Nucleus accumbens (tissue), 56 donors: Measurements from ENCODE around the gene CD28.

Experiments
- DNase-seq, 56 donors: peaks; one replicate each; lab custom pipeline; 2025; lab: John Stamatoyannopoulos, UW

Gene CD28

DNA sequence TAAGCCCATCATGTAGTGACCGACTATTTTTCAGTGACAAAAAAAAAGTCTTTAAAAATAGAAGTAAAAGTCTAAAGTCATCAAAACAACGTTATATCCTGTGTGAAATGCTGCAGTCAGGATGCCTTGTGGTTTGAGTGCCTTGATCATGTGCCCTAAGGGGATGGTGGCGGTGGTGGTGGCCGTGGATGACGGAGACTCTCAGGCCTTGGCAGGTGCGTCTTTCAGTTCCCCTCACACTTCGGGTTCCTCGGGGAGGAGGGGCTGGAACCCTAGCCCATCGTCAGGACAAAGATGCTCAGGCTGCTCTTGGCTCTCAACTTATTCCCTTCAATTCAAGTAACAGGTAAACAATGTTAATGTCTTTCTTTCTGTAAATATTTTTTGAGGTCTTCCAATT, at the start of gene CD28:
Gene CD28 (plus strand): TSS at position 237 of the 400 bp plus-strand sequence. CDS start 58 bp downstream, at position 295.
- DNase-seq: no peak

DNA sequence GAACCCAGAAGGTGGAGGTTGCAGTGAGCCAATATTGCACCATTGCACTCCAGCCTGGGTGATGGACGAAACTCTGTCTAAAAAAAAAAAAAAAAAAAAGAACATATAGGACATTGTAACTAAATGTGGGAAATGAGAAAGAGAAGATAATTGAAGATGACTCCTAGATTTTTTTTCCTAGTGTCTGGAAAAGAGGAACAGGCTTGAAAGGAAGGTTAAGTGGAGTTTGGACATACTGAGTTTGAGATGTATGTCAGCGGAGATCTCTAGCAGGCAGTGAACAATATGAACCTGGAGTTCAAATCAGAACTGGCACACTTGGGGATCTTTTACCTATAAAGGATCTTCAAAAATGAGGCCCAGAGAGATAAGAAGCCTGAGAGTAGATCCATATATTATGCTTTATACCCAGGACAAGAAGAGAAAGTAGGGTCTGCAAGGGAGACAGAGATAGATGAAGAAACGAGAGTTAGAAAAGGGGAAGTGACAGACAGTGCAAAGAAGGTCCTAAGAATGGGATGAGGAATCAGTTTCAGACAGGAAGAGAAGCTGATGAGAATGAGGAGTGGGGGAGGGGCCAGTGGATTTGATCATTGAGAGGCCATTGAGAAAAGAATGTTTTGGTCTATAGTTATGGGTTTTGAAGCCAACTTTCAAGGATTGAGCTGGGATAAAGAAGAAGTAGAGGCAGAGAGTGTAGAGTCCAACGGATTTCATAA, 46.9 kb upstream of the CD28 start:
- DNase-seq: peak in 1 of 56 donors; percentile 8

DNA sequence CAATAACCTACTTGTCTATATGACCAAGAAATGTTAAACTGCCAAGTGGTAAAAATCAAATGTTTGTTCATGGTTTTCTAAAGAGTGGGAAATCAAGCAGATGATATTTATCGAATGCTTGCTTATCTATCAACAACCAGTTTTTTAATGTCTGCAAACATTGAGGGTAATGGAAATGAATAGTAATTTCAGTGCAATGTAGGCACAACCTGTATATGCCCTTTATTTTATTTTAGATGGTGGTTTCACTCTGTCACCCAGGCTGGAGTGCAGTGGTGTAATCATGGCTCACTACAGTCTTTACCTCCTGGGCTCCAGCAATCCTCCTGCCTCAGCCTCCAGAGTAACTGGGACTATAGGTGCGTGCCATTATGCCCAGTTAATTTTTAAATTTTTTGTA, 46.0 kb upstream of the CD28 start:
- DNase-seq: no peak

DNA sequence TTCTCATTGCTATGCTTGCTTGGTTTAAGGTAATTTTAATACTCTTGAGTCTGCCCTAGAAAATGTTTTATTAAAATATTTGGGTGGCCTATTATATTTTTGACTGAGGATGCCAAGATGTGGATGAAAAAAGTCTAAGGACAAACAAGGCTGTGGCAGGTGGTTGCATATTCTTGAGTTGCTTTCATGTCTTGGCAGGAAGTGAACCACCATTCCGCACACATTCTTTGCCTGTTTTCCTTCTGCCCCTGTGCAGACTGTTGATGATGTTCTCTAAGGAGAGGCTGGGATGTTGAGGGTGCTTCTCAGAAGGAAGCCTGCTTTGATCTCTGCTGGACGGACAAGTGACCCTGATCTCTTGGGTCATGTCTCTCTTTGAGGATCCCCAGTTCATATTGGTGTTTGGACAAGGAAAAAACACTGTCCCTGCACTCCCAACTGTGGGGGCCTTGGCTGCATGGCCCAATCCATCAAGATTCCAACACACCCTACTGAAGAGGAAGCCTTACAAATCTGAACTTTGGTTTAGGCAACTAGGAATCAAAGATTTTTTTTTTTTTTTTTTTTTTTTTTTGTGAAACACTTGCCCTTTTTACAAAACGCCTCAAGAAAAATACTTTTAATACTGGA, 45.0 kb upstream of the CD28 start:
- no peak for DNase-seq

DNA sequence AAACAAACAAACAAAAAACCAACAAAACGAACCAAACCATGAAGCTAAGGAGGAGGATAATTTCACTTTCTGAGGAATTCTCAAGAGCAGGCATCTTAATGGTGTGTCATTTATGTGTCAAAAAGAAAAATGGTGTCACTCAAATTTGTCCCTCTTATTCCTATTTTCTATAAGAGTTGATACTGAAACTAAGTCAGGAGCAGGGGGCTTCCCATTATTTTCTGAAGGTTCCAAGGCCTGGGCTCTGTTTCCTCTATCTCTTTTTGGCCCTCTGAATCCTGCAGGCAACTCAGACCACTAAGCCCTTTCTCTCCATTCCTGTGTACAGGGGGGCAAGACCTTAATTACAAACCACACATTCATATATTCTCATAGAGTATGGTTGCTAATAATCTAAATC, 44.0 kb upstream of the CD28 start:
- DNase-seq: no peak

DNA sequence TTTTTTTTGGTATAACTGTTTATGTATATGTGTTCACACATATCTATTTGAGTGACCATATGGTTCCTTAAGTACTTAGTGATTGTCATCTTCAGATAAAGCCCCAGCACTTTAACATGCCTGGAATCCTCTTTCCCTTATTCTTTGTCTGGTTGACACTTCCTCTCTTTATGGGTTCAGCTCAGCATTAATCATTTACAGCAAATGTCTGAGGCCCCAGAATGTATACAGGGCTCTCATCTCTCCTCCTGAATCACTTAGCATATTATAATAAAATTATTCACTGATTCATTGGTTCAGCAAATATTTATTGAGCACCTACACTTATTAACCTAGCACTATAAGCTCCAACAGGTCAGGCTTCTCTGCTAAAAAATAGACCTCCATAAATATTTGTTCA, 43.5 kb upstream of the CD28 start:
- no peak for DNase-seq

GRCh38 chr2:203664029-203664755, 42.2 kb upstream of the CD28 start:
- DNase-seq: no peak

DNA sequence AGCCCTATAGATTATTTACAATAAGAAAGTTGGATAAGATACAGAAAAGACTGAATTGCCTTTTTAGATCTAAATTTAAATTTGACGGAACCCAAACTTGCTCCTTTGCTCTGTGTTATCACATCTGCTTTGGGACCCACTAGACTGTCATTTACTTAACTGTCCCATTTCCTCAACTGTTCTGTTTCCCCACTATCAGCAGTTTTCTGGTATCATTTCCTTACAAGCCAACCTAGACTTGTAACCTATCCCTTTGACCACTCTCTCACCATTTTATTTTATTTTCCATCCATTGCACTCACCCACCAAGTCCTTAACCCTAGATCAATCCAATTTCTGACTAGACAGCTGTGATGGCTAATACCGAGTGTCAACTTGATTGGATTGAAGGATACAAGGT, 38.6 kb upstream of the CD28 start:
- no peak for DNase-seq

GRCh38 chr2:203669820-203670219, 36.6 kb upstream of the CD28 start:
- DNase-seq: no peak

- DNase-seq: no peak
Measured at GRCh38 chr2:203670939-203671338, 35.5 kb upstream of the CD28 start.

- DNase-seq: no peak
Measured at GRCh38 chr2:203671876-203672275, 34.6 kb upstream of the CD28 start.

DNA sequence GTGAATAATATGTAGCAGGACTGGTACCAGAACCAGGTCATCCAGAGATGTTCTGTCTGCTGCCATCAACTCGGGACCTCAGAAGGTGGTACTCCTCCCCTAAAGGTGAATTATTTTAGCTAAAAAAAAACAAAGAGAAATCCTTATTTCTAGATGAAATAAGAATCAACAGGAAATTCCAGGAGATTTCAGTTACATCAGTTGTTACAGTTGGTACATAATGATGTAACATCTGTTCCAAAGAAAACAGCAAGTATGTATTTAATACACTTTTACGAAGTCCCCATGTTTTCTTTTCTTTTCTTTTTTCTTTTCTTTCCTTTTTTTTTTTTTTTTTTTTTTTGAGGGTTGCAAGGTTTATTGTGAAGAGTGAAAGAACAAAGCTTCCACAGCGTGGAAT, 33.6 kb upstream of the CD28 start:
- no peak for DNase-seq

DNA sequence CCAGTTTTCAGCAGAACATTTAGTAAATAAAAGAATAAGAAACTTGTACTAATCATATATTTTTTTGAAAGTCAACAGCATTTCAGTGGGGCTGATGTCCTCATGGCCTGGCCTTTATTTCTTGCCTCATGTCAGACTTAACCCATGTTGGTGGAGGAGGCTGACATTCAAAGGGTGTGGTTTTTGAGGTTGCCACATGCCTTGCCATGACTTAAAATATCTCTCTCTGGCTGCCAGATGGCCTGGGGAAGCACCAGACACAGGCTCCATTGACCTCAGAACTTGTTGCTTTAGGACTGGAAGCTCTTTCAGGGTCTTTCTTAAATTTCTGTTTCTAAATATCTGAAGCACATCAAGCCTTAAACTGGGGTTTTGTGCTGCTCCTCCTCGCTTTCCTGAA, 32.5 kb upstream of the CD28 start:
- no peak for DNase-seq

DNA sequence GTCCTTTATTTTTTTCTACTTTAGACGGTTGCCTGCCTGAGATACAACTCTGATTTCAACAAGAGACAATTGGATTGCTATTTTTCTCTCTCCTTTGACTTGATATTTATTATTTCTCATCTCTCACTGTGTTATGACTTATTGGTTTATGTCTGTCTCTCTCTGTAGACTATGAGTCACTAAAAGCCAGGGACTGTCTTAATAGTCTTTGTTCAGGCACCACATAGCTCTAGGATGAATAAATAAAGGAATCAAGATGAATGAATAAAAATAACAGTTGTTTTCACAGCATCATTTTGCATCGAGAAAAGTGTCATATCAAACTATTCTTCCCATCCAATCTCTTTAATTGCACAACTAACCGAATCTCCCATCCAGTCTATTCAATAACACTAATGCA, 31.4 kb upstream of the CD28 start:
- no peak for DNase-seq

DNA sequence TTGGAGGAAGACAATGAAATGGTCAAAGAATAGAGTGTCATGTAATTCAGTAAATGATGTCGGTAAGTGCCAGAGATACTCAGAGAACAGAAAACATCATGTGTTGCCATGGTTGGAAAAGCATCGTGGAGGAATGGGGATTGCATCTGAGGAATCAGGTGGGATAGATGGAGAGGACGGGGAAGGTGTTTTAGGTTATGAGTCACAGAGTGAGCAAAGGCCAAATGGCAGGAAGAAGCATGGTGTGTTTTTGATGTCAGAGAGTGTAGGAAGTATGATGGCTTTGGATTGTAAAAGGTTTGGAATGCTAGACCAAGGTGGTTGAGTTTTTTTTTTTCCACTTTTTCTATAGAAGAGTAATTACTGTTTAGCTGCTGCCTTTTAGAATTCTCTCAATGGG, 27.5 kb upstream of the CD28 start:
- DNase-seq: no peak

DNA sequence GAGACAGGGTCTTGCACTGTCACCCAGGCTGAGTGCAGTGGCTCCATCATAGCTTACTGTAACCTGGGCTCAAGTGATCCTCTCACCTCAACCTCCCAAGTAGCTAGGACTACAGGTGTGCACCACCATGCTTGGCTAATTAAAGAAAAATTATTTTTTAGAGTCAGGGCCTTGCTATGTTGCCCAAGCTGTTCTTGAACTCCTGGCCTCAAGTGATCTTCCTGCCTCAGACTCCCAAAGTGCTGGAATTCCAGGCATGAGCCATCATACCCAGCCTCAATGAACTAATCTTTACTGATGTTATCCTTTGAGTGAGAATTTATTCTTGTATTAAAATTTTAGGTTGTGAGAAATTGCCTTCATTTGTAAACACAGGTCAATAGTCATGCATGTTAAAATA, 27.0 kb upstream of the CD28 start:
- DNase-seq: no peak

- no peak for DNase-seq
Measured at GRCh38 chr2:203681978-203682377, 24.5 kb upstream of the CD28 start.

- no peak for DNase-seq
Measured at GRCh38 chr2:203682688-203683130, 23.7 kb upstream of the CD28 start.

- no peak for DNase-seq
Measured at GRCh38 chr2:203683421-203683820, 23.0 kb upstream of the CD28 start.

DNA sequence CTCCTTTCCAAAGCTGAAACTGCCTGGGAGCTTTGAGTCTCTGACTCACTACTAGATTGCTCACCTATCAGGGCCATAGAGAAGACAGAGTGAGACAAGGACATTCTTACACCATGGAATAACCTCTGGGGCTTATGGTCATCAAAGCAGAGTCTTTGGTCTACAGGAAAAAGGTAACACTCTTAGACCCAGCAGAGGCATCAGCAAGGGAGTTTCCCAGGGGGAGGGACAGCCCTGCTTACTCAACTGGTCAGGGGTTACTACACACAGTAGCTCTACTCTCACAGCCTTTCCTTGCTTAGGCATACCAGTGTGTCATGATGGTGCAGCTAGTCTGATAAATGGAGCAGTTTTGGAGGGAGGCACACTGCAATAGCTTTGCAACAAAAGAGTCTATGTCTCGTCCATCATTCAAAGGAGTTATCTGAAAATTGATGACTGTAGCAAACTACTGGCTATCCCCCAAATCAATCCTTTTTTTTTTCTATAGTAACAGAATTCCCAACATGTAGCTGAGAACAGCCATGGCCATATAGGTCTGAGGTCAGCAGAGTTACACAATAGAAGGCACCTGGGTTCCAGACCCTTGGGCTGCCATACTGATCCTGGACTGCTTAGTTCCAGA, 22.4 kb upstream of the CD28 start:
- DNase-seq: no peak

- DNase-seq: no peak
Measured at GRCh38 chr2:203685081-203685621, 21.3 kb upstream of the CD28 start.
